Measurements from ENCODE around the gene SP9.

- TF ChIP-seq POLR2A (IDR thresholded peaks at IDR 0.05) (no peak), CTCF (IDR thresholded peaks at IDR 0.05) (no peak)
Observed at GRCh38 chr2:174343623-174344455, 9.1 kb downstream of the SP9 start.

Measured in heart left ventricle (tissue), 13 donors.